Spleen (tissue), 11 donors: ENCODE results near the gene IMMP2L. TPM values are rescaled to one million over a fixed set of nuclear protein-coding genes. Genes with fewer than 3 reads are reported as not detected.

Experiments used
- DNase-seq: peaks from one replicate; pipeline ENCODE4 v3.0.0-alpha.2; 2020
- H3K27ac ChIP-seq, 8 donors: fragments of 200-600 bp; sonication (generic) in 7 of 8; 1 replicate in 4 of 8; 2 replicates in 4 of 8; pipeline versions ENCODE4 v1.5.0 to v1.8.0; 2016 to 2021; ENCODE audit warnings: inconsistent platforms in 4 of 8, mild to moderate bottlenecking in 4 of 8, moderate library complexity in 1 of 8
- H3K27me3 ChIP-seq, 7 donors: fragments of 200-600 bp; sonication (generic) in 6 of 7; replicated peaks in 1 of 7; 1 replicate in 4 of 7; 2 replicates in 3 of 7; pipeline versions ENCODE4 v1.5.0 to v1.8.0; 2016 to 2021; ENCODE audit warnings: inconsistent platforms in 3 of 7, mild to moderate bottlenecking in 1 of 7
- H3K36me3 ChIP-seq, 6 donors: fragments of 200-600 bp; sonication (generic) in 5 of 6; 1 replicate in 4 of 6; 2 replicates in 2 of 6; pipeline versions ENCODE4 v1.5.0 to v1.8.0; 2016 to 2021; ENCODE audit warnings: inconsistent platforms in 2 of 6
- H3K4me1 ChIP-seq, 6 donors: fragments of 200-600 bp; sonication (generic) in 5 of 6; 1 replicate in 3 of 6; 2 replicates in 3 of 6; pipeline versions ENCODE4 v1.5.0 to v1.8.0; 2016 to 2021; ENCODE audit warnings: inconsistent platforms in 3 of 6
- H3K4me3 ChIP-seq, 8 donors: fragments of 200-600 bp; sonication (generic) in 7 of 8; 1 replicate in 4 of 8; 2 replicates in 4 of 8; pipeline versions ENCODE4 v1.5.0 to v1.8.0; 2016 to 2021; ENCODE audit warnings: inconsistent platforms in 4 of 8, mild to moderate bottlenecking in 4 of 8, moderate library complexity in 2 of 8
- H3K9me3 ChIP-seq, 8 donors: fragments of 200-600 bp; sonication (generic) in 7 of 8; 1 replicate in 4 of 8; 2 replicates in 4 of 8; pipeline versions ENCODE4 v1.5.0 to v1.8.0; 2016 to 2021; ENCODE audit warnings: inconsistent platforms in 4 of 8
- POLR2A ChIP-seq, 3 donors: fragments of 450-650 bp; IDR thresholded peaks; one replicate each; pipeline ENCODE4 v1.5.1; 2017; ENCODE audit warnings: antibody characterized with exemption in 3 of 3, mild to moderate bottlenecking in 1 of 3
- POLR2AphosphoS5 ChIP-seq, 3 donors: sonication (generic); formaldehyde crosslinking; IDR thresholded peaks; one replicate each; pipeline ENCODE4 v1.5.1; 2017; ENCODE audit warnings: antibody characterized with exemption in 3 of 3
- WGBS, 5 donors: extraction: QIAGEN DNeasy Blood & Tissue Kit in 3 of 5; methylation state at CpG; one replicate each; pipeline versions ENCODE4 v1.1.5 to v1.1.7; 2013 to 2018; 5-methylcytosine and 5-hydroxymethylcytosine counted together
- intact Hi-C: fragments of 100-400 bp; cut with DNase I; formaldehyde crosslinking; loops from one replicate; pipeline ENCODE4 v1.15.0; 2023; ENCODE audit warnings: low total_unique reads
- polyA plus RNA-seq, 3 donors: library from polyadenylated mRNA; stranded (reverse); fragments of 200-250 nt; gene quantifications; one replicate each; pipeline ENCODE4 v1.2.1, GENCODE V29; 2013
- total RNA-seq, 7 donors: library from RNA; depleted of rRNA in 3 of 7; stranded (reverse); fragments of >200 nt in 3 of 7; fragmentation: NEBNext Ultra II Directional in 4 of 7; extraction: Animal tissue kit (Norgen Biotek cat#: 25700) in 4 of 7; gene quantifications; one replicate each; pipeline versions ENCODE4 v1.1.0 to v1.2.1, GENCODE V29; 2016 to 2021
- TF ChIP-seq, protein P1 (sequence below), 11 experiments: fragments of 200-600 bp in 7 of 11; fragments of 450-650 bp in 4 of 11; sonication (generic) in 4 of 11; IDR thresholded peaks in 8 of 11; conservative IDR thresholded peaks in 3 of 11; 1 replicate in 7 of 11; 2 replicates in 4 of 11; pipeline versions ENCODE4 v1.4.0 to v1.8.0; 2016 to 2021; ENCODE audit warnings: antibody characterized with exemption in 11 of 11, inconsistent platforms in 4 of 11, mild to moderate bottlenecking in 1 of 11
- donor health status: healthy with polysubstance abuse.
- donor health status: DM: no; HTN: no; CAD: no; lungs with moderate emphysema.
- donor health status: DM: no; HTN: no; CAD: no.
- donor health status: Bipolar disorder and iron deficiency.
- donor health status: healthy.
- donor health status: DM: no; HTN: no; CAD: no.
- donor health status: DM: yes; HTN: yes; CAD: no.

IMMP2L gene
- total and polyA plus RNA-seq, 10 donors = 6.5 to 32.7 (median 9.8) TPM

DNA sequence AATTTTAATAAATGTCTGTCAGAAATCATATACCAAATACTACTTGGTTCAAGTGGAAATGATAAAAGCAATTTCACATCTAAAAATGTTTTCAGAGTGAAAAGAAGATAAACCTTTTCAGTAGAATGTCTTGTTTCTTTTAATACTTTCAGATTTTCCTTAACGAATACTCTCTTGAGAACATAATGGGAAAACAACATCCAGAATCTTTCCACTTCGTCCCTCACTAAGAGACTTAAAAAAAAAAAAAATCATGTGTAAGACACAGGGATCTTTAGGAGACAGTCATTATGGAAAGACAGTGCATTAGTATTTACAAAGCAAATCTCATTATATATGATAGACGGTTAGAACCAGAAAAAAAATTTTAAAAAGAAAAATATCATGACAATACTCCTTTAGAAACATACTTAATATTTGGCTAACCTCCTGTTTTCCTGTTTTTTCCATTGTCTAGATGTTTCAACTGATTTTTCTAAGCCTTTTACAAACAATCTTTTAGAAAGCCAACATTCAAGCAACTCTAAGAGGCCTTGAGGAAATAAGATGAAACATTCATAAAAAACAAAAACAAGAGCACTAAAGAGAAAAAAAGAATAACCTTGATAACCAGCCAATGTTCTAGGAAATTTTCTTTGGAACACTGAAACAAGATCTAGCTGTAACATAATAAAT is 811.2 kb downstream of the IMMP2L start:
- no peak overlapping the region for H3K4me3 ChIP-seq
- TF ChIP-seq POLR2A (IDR thresholded peaks at IDR 0.05) (no peak), POLR2AphosphoS5 (IDR thresholded peaks at IDR 0.05) (no peak)
- TF ChIP-seq, protein P1, sequence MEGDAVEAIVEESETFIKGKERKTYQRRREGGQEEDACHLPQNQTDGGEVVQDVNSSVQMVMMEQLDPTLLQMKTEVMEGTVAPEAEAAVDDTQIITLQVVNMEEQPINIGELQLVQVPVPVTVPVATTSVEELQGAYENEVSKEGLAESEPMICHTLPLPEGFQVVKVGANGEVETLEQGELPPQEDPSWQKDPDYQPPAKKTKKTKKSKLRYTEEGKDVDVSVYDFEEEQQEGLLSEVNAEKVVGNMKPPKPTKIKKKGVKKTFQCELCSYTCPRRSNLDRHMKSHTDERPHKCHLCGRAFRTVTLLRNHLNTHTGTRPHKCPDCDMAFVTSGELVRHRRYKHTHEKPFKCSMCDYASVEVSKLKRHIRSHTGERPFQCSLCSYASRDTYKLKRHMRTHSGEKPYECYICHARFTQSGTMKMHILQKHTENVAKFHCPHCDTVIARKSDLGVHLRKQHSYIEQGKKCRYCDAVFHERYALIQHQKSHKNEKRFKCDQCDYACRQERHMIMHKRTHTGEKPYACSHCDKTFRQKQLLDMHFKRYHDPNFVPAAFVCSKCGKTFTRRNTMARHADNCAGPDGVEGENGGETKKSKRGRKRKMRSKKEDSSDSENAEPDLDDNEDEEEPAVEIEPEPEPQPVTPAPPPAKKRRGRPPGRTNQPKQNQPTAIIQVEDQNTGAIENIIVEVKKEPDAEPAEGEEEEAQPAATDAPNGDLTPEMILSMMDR (IDR thresholded peaks at IDR 0.05 in 8 of 11, conservative IDR thresholded peaks at IDR 0.05 in 3 of 11) = no peak
- H3K9me3 ChIP-seq = peaks cover 0 to 33% (median 24%) of the 10 kb centered on the region in 8 donors
- DNase-seq = no peak
- intact Hi-C loops = no loop called here
- H3K36me3 ChIP-seq = no peaks in the 10 kb centered on the region
- 68 to 92% (median 82%) methylated on average over 3 of the region's 3 CpGs for WGBS, 5 donors
- H3K27ac ChIP-seq = no peak overlapping the region
- no peaks in the 10 kb centered on the region for H3K4me1 ChIP-seq
- H3K27me3 ChIP-seq = no peaks in the 10 kb centered on the region

DNA sequence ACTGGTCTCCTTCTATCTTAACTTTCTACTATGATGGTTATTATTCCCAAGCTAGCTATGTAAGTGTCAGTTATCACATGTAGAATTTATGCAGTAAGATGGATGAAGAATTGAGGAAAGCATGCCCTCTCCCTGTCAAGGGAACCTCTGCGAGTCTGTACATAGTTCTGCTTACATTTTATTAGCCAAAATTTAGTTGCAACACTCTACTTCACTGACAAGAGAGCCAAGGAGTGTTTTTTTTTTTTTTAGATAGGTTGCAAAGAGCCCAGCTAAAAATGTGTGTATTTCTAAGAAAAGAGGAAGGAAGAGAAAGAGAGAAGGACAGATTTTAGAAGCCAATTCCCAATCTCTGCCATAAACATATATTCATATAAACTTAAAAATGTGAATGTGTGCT is 829.1 kb downstream of the IMMP2L start:
- no peaks in the 10 kb centered on the region for H3K36me3 ChIP-seq
- DNase-seq = no peak
- no peak overlapping the region for H3K4me3 ChIP-seq
- intact Hi-C loops = no loop called here
- no peaks in the 10 kb centered on the region for H3K4me1 ChIP-seq
- H3K9me3 ChIP-seq = no peaks in the 10 kb centered on the region
- WGBS, 5 donors = 58 to 82% (median 75%) methylated on average over 1 of the region's 1 CpG
- H3K27me3 ChIP-seq = no peaks in the 10 kb centered on the region
- H3K27ac ChIP-seq = no peak overlapping the region
- TF ChIP-seq, protein P1 (IDR thresholded peaks at IDR 0.05 in 8 of 11, conservative IDR thresholded peaks at IDR 0.05 in 3 of 11) = no peak
- TF ChIP-seq POLR2A (IDR thresholded peaks at IDR 0.05) = no peak

GRCh38 chr7:110724811-110725210 is 837.5 kb downstream of the IMMP2L start:
- no peak for DNase-seq
- WGBS, 5 donors = 83 to 94% (median 88%) methylated on average over 6 of the region's 6 CpGs
- intact Hi-C loops = no loop called here

DNA sequence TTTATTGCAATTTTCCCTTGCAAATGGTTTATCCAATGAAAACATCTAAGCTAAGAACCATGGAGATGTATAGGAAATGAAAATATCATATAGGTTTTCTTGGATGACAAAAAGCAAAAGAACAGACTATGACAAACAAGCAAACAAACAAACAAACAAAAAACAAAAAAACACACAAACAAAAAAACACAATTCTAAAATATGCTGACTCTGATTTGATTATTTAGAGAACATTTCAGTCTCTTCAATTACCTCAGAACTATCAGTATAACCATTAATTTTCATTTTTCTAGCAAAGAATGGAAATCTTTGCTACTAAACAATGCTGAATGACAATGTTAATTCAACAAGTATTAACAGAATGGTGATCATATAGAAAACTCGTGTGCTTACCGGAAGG is 840.9 kb downstream of the IMMP2L start:
- no peak for DNase-seq
- Histone ChIP-seq H3K4me1 (no peaks in the 10 kb centered on the region), H3K27me3 (no peaks in the 10 kb centered on the region), H3K36me3 (no peaks in the 10 kb centered on the region), H3K27ac (no peak overlapping the region), H3K9me3 (no peaks in the 10 kb centered on the region), H3K4me3 (no peak overlapping the region)
- intact Hi-C loops = no loop called here
- TF ChIP-seq POLR2AphosphoS5 (IDR thresholded peaks at IDR 0.05) (no peak), POLR2A (IDR thresholded peaks at IDR 0.05) (no peak)
- TF ChIP-seq, protein P1 (IDR thresholded peaks at IDR 0.05 in 8 of 11, conservative IDR thresholded peaks at IDR 0.05 in 3 of 11) = no peak
- whole genome bisulfite sequencing, 5 donors = 92 to 95% (median 94%) methylated on average over 2 of the region's 2 CpGs

More at GRCh38 chr7:110724811-110725210, 837.5 kb downstream of the IMMP2L start:
- H3K9me3 ChIP-seq = no peaks in the 10 kb centered on the region
- no peaks in the 10 kb centered on the region for H3K36me3 ChIP-seq
- no peak overlapping the region for H3K4me3 ChIP-seq
- no peaks in the 10 kb centered on the region for H3K27me3 ChIP-seq
- H3K27ac ChIP-seq = no peak overlapping the region
- no peaks in the 10 kb centered on the region for H3K4me1 ChIP-seq
- no peak for TF ChIP-seq POLR2A (IDR thresholded peaks at IDR 0.05)
- no peak for TF ChIP-seq POLR2AphosphoS5 (IDR thresholded peaks at IDR 0.05)
- TF ChIP-seq, protein P1 (IDR thresholded peaks at IDR 0.05 in 8 of 11, conservative IDR thresholded peaks at IDR 0.05 in 3 of 11) = no peak
